Nucleus accumbens (tissue), 56 donors: ENCODE measurements around the gene TMEM8B.
"Not testable (repeated sequence)": the region's sequence is repeated elsewhere in the genome, so short reads cannot be mapped to it uniquely, and the experiment has no call there.

Experiments used
- DNase-seq, 56 donors: peaks; one replicate each; lab custom pipeline; 2025; lab: John Stamatoyannopoulos, UW

The TMEM8B gene

GRCh38 chr9:35904338-35904737 is 75.3 kb downstream of the TMEM8B start:
- no peak for DNase-seq

DNA sequence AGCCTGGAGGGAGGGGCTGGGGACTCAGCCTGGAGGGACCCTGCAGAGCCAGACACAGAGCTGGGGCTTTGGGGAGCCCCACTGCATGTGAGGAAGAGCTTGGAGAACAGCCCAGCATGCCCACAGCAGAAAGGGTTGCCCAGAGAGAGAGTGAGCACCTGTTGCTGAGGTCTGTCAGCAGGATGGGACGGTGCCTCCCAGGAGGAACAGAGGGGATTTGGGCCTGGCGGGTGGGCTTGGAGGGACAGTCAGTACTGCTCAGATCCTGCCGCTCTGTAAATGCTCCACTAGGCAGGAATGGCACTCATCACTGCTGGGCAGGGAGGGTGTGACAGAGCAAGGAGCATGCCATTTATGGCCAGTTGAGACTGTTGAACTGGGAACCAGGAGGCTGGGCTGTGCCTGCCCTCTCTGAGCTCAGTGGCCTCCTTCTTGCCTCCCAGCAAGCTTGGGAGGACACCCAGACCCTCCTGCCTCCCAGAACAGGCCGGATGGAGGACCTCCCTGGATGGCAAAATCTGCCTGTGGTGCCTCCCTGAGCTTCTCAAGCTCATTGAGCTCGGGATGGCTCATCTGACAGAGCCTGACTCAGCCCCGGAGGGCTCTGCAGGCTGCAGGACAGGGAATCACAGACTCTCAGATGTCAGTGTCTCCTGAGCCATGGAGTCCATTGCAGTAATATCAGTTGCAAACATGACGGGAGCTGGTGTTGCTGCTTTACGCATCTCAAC is 76.2 kb downstream of the TMEM8B start:
- no peak for DNase-seq

- peak in 5 of 56 donors; percentile 21 to 53 (median 38) for DNase-seq
Observed at GRCh38 chr9:35905912-35906679, 77.1 kb downstream of the TMEM8B start, which contains the start of gene HRCT1. HRCT1 (plus strand) TSS chr9:35906202; CDS start chr9:35906288, 86 bp downstream.

DNA sequence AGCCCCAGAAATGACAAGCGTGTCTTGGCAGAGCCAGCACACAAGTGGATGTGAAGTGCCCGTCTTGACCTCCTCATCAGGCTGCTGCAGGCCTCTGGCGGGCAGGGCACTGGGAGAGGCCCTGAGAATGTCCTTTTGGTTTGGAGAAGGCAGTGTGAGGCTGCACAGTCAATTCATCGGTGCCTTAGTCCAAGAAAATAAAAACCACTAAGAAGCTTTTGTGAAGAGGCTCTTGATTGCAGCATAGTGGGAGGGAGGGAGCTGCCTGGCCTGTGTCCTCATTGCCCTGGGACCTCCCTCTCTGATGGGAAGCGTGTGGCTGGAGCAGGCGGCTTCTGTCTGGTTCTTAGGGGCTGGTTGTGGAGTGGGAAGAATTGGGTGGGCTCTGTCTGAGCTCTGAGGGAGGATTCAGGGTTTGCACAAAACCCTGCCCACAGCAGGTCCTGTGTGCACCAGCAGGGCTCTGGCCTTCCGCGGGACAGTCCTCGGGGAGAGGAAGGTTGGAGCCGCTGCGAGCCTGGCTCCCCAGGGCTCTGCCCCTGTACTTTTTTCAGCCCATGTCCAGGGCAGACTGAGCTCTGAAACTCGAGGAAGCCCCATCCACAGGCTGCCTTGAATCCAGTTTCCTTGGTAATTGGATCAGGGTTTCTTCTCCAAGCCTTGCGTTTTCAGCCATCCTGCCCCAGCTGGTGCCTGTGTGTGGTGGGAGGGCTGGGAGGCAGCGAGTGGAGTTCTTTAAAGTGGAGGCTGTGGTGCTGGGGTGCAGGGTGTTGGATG is 78.1 kb downstream of the TMEM8B start:
- no peak for DNase-seq

GRCh38 chr9:35907711-35908503 is 78.9 kb downstream of the TMEM8B start:
- no peak for DNase-seq

DNA sequence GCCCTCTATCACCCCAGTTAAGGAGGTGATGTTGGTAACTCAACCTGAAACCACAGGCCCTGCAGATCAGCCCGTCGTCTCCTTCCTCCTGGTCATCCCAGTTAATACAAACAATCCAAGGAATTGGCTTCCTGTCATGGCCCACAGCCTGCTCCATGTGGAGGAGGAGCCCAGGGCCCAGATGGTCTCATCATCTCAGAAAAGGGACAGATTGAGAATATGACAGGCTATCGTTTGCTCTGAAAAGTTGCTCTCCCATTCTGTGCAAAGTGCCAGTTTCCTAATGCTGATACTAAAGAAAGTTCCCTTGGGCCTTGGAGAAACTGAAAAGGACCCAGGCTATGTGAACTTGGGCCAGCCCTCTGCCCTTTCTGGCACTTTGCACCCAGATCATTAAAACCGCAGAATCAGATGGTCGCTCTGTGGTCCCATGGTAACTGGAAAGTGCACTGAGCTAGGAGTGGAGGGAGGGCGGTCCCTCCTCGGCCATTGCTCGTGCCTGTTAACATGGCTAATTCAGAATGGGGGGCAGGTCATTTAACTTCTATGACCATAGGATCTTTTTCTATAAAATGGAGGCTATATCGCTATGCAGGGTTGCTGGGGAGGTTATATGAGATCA is 79.6 kb downstream of the TMEM8B start:
- DNase-seq = no peak

GRCh38 chr9:35909274-35909673 is 80.2 kb downstream of the TMEM8B start, which contains the start of gene SPAAR:
SPAAR (plus strand) TSS chr9:35909490; CDS start chr9:35910464, 974 bp downstream.
- no peak for DNase-seq

GRCh38 chr9:35909687-35910612 is 80.9 kb downstream of the TMEM8B start:
- no peak for DNase-seq

DNA sequence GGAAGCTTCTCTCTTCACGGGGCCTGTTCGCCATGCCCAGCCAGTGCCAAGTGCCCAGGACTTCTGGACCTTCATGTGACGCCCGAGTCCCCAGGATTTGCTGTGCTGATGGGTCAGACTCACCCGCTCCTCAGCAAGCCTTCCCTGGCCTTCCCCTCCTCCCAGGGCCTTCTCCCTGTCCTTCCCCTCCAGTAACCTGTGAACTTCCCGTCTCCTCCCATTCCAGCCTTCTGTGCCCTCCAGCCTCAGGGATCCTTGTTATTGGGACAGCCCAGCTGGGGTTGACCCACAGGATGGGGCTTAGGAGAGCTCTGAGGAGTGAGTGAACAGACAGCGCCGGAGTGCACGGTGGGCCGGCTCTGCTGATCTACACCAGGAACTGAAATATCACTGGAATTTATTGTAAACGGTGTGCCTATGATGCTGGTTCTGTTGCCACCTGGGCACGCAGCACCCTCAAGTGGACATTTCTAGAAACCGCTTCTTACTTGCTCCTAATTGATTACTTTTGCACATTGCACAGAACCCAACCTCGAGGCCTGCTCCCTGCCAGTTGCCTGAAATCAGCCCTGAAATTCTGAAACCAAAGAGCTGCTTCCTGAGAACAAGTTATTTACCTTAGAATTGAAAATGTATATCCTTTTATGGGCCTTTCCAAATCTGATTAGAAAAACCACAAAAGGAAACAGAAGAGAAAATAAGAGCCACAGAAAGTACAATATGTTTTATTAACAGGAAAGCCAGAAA is 81.8 kb downstream of the TMEM8B start:
- DNase-seq = no peak

GRCh38 chr9:35911690-35912089 is 82.7 kb downstream of the TMEM8B start:
- DNase-seq = no peak

- DNase-seq = no peak
Observed at GRCh38 chr9:35912791-35913400, 83.9 kb downstream of the TMEM8B start.

- DNase-seq = not testable (repeated sequence)
Observed at GRCh38 chr9:35913429-35913828, 84.4 kb downstream of the TMEM8B start.

DNA sequence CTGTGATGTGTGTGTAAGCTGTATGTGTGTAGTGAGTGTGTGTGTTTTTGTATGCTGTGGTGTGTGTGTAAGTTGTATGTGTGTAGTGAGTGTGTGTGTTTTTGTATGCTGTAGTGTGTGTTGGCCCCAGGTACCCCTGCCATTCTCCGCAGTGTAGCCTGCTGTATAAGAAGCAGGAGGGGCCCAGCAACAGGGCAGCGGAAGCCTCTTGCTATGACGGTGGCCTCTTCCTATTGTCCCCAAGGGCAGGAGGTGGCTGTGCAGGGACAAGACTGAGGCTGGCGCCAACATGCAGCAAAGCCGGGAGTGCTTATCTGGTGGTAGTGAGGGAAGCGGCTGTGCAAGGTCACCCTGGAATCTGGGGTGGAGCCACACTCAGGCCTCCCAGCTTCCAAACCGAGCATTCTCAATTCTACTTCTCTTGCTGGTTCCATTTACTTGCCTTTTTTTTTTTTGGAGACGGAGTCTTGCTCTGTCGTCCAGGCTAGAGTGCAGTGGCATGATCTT is 85.3 kb downstream of the TMEM8B start:
- no peak for DNase-seq
